Adrenal gland (tissue), 12 donors: ENCODE measurements around the gene UCP2. TPM values are rescaled to one million over a fixed set of nuclear protein-coding genes. Genes with fewer than 3 reads are reported as not detected.

Experiments used
- DNase-seq, 7 donors: peaks; one replicate each; pipeline ENCODE4 v3.0.0-alpha.2; 2019 to 2020
- H3K27ac ChIP-seq, 5 donors: fragments of 200-600 bp; sonication (generic) in 4 of 5; 1 replicate in 3 of 5; 2 replicates in 2 of 5; pipeline versions ENCODE4 v1.5.1 to v1.8.0; 2016 to 2020; ENCODE audit warnings: mild to moderate bottlenecking in 1 of 5
- H3K27me3 ChIP-seq: fragments of 200-600 bp; 2 replicates; pipeline ENCODE4 v1.8.0; 2021
- H3K36me3 ChIP-seq, 2 donors: fragments of 200-600 bp; replicated peaks in 1 of 2; 1 replicate in 1 of 2; 2 replicates in 1 of 2; pipeline versions ENCODE4 v1.5.1 to v1.8.0; 2018 to 2022
- H3K4me1 ChIP-seq, 2 donors: fragments of 200-600 bp; replicated peaks in 1 of 2; 1 replicate in 1 of 2; 2 replicates in 1 of 2; pipeline versions ENCODE4 v1.5.1 to v1.8.0; 2018 to 2021
- H3K4me3 ChIP-seq, 4 donors: fragments of 200-600 bp; sonication (generic) in 3 of 4; one replicate each; pipeline ENCODE4 v1.5.1; 2016 to 2018
- H3K9me3 ChIP-seq, 3 donors: fragments of 200-600 bp; sonication (generic) in 1 of 3; replicated peaks in 1 of 3; 1 replicate in 2 of 3; 2 replicates in 1 of 3; pipeline versions ENCODE4 v1.5.1 to v1.8.0; 2016 to 2021
- CTCF ChIP-seq, 6 experiments: fragments of 450-650 bp in 4 of 6; fragments of 200-600 bp in 2 of 6; sonication (generic) in 1 of 6; IDR thresholded peaks; 1 replicate in 5 of 6; 2 replicates in 1 of 6; pipeline versions ENCODE4 v1.5.1 to v1.8.0; 2016 to 2021; ENCODE audit warnings: antibody characterized with exemption in 6 of 6, mild to moderate bottlenecking in 2 of 6, moderate library complexity in 1 of 6
- POLR2A ChIP-seq, 2 donors: fragments of 450-650 bp; IDR thresholded peaks; one replicate each; pipeline ENCODE4 v1.6.1; 2017; ENCODE audit warnings: antibody characterized with exemption in 2 of 2, mild to moderate bottlenecking in 2 of 2, moderate library complexity in 1 of 2
- WGBS, 4 donors: extraction: QIAGEN DNeasy Blood & Tissue Kit in 2 of 4; methylation state at CpG; one replicate each; pipeline versions ENCODE4 v1.1.5 to v1.1.7; 2013 to 2017; 5-methylcytosine and 5-hydroxymethylcytosine counted together
- intact Hi-C, 2 donors: fragments of 100-400 bp; cut with DNase I; formaldehyde crosslinking; loops; one replicate each; pipeline versions ENCODE4 v1.14.1 to v1.15.0; 2022 to 2023
- polyA plus RNA-seq, 3 donors: library from polyadenylated mRNA; stranded (reverse); fragments of 200-250 nt in 2 of 3; fragments of 350-450 nt in 1 of 3; fragmentation: Illumina TruSeq in 1 of 3; extraction: RNeasy Lipid Tissue Mini Kit (QIAGEN cat#74804) in 1 of 3; gene quantifications; one replicate each; pipeline ENCODE4 v1.2.3, GENCODE V29; 2013 to 2014
- total RNA-seq, 9 donors: library from RNA; depleted of rRNA in 4 of 9; stranded (reverse); fragments of >200 nt in 4 of 9; fragments of 120-200 nt in 1 of 9; fragmentation: NEBNext Ultra II Directional in 1 of 9; extraction: Animal tissue kit (Norgen Biotek cat#: 25700) in 1 of 9; gene quantifications; one replicate each; pipeline versions ENCODE4 v1.1.0 to v1.2.4, GENCODE V29; 2013 to 2023
- donor health status: healthy with polysubstance abuse.
- donor health status: Bipolar disorder and iron deficiency.
- donor health status: DM: yes; HTN: yes; CAD: no.
- donor health status: DM: no; HTN: no; CAD: no.
- donor health status: DM: no; HTN: no; CAD: no.
- donor health status: DM: yes; HTN: yes; CAD: no.

The UCP2 gene
- total and polyA plus RNA-seq, 12 donors: 12.4 to 117 (median 40.9) TPM

GRCh38 chr11:74017631-74018030 lies 35.0 kb upstream of the UCP2 start:
- Histone ChIP-seq H3K36me3 (no peaks in the 10 kb centered on the region), H3K4me3 (no peak overlapping the region), H3K9me3 (no peaks in the 10 kb centered on the region), H3K27me3 (no peaks in the 10 kb centered on the region), H3K4me1 (peaks cover 21 to 24% of the 10 kb centered on the region in 2 donors), H3K27ac (peak overlapping the region in 3 of 5 donors; percentile 81 to 88 (median 82))
- TF ChIP-seq POLR2A (IDR thresholded peaks at IDR 0.05) (no peak), CTCF (IDR thresholded peaks at IDR 0.05) (no peak)
- no peak for DNase-seq
- 92 to 98% (median 95%) methylated on average over 3 of the region's 3 CpGs for WGBS, 4 donors
- intact Hi-C loops: no loop called here

GRCh38 chr11:74015919-74016684 lies 33.5 kb upstream of the UCP2 start:
- Histone ChIP-seq H3K27ac (no peak overlapping the region), H3K27me3 (no peaks in the 10 kb centered on the region), H3K36me3 (no peaks in the 10 kb centered on the region), H3K4me1 (peaks cover 21 to 27% of the 10 kb centered on the region in 2 donors), H3K9me3 (no peaks in the 10 kb centered on the region), H3K4me3 (no peak overlapping the region)
- TF ChIP-seq CTCF (IDR thresholded peaks at IDR 0.05): no peak
- no peak for DNase-seq
- intact Hi-C loops: no loop called here
- WGBS, 4 donors: 87 to 90% (median 89%) methylated on average over 5 of the region's 5 CpGs

- peaks cover 21 to 25% of the 10 kb centered on the region in 2 donors for H3K4me1 ChIP-seq
- no peak overlapping the region for H3K4me3 ChIP-seq
- peak in 1 of 7 donors; percentile 27 for DNase-seq
- no peaks in the 10 kb centered on the region for H3K36me3 ChIP-seq
- 85 to 96% (median 90%) methylated on average over 2 of the region's 2 CpGs; no CpG with 5 or more reads in 1 of the 4 donors for WGBS, 4 donors
- no peaks in the 10 kb centered on the region for H3K9me3 ChIP-seq
- H3K27ac ChIP-seq: no peak overlapping the region
- TF ChIP-seq POLR2A (IDR thresholded peaks at IDR 0.05) (no peak), CTCF (IDR thresholded peaks at IDR 0.05) (no peak)
- intact Hi-C loops: no loop called here
- H3K27me3 ChIP-seq: no peaks in the 10 kb centered on the region
Observed at GRCh38 chr11:74014880-74015279, 32.2 kb upstream of the UCP2 start.

GRCh38 chr11:74013141-74013540 lies 30.5 kb upstream of the UCP2 start:
- intact Hi-C loops: no loop called here

More at GRCh38 chr11:74013141-74013540, 30.5 kb upstream of the UCP2 start:
- Histone ChIP-seq H3K9me3 (no peaks in the 10 kb centered on the region), H3K36me3 (no peaks in the 10 kb centered on the region), H3K4me1 (peaks cover 6 to 9% of the 10 kb centered on the region in 2 donors), H3K4me3 (no peak overlapping the region), H3K27me3 (no peaks in the 10 kb centered on the region), H3K27ac (no peak overlapping the region)
- TF ChIP-seq CTCF (IDR thresholded peaks at IDR 0.05) (no peak), POLR2A (IDR thresholded peaks at IDR 0.05) (no peak)
- WGBS, 4 donors: 95 to 100% (median 96%) methylated on average over 7 to 8 of the region's 8 CpGs
- no peak for DNase-seq
